ENCODE results near the gene CFAP57.

The CFAP57 gene

DNA sequence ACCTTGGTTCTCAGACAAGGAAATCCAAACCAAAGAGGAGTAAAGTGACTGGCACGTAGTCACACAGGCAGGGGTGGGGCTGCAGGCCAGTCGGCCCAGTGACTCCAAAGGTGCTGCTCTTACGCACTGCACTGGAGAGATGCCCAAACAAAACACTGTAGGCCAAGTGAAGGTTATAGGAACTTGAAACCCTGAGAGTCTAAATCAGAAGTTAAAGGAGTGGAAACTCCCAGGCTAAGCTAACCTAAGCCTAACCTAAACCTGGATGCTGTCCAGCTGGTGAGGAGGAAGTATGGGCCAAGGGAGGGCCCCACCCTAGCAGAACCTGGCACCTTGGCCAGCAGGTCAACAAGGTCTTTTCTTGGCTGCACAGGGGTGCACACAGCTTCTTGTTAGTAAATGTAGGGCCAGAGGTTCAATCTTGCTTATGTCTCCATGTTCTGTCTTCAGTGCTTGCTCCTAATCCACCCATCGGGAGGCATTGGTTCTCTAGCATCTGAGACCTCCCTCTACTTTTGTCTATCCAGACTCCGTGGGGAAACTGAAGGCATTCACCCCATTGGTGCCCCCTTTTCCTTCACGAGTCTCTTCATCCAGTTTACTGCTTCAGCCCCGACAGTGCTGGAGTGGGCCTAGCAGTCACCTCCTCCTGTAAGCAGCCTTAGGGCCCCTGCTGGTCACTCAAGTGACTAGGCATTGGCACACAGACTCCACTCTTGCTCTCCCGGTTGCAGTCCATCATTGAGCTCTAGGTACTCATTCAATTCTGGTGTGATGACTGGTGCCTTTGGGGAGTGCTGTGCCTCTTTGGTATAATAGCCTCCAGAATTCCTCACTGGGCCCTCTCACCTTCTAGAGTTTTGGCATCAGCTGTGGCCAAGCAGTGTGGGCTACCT, 84.8 kb downstream of the CFAP57 start:
- no peak overlapping the region for H3K4me3 ChIP-seq (ENCODE audit: low read depth, low read length)
- TF ChIP-seq CTCF (IDR thresholded peaks at IDR 0.05; ENCODE audit: low read depth, low read length, missing control alignments): no peak
- no peak for DNase-seq (ENCODE audit: low read depth)

DNA sequence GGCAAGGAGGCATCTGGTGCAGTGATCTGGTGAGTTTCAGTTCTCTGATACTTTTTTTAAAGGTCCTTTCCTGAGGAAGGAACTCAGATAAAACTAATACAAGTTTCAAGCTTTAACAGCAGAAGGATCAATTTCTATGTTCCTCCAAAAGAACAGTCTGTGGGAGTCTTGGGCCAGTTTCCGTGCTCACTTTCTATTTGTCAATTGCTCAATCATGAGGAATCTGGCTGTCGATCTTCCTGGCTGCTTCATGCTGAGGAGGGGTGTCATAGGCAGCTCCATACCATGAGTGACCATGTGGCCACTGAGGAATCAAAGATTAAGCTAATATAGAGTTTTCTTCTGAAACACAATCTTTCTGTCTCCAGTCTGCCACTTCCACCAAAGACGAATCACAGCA, 86.2 kb downstream of the CFAP57 start:
- no peak for TF ChIP-seq CTCF (IDR thresholded peaks at IDR 0.05; ENCODE audit: low read depth, low read length, missing control alignments)
- H3K4me3 ChIP-seq (ENCODE audit: low read depth, low read length): no peak overlapping the region
- DNase-seq (ENCODE audit: low read depth): no peak

DNA sequence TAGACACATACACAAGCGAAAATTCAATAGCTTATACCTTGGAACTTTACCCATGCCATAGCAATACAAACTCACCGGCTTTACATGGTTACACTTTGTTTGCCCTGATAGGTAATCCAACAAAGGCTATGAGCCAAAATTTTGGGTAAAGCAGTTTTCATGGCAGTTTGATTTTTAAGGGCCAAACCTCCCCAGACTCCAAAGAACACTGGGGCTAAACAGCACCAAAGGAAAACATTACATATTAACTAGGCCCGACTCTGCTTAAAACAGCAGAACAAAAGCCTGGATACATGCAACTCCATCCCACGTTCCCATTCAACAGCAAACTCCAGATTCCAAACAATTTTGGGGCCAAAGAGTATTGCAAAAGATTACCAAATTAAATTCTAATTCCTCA, 93.3 kb downstream of the CFAP57 start:
- no peak for TF ChIP-seq CTCF (IDR thresholded peaks at IDR 0.05; ENCODE audit: low read depth, low read length, missing control alignments)
- DNase-seq (ENCODE audit: low read depth): no peak
- no peak overlapping the region for H3K4me3 ChIP-seq (ENCODE audit: low read depth, low read length)

- DNase-seq (ENCODE audit: low read depth): no peak
- no peak for TF ChIP-seq CTCF (IDR thresholded peaks at IDR 0.05; ENCODE audit: low read depth, low read length, missing control alignments)
- no peak overlapping the region for H3K4me3 ChIP-seq (ENCODE audit: low read depth, low read length)
Observed at GRCh38 chr1:43266881-43267280, 94.8 kb downstream of the CFAP57 start.

DNA sequence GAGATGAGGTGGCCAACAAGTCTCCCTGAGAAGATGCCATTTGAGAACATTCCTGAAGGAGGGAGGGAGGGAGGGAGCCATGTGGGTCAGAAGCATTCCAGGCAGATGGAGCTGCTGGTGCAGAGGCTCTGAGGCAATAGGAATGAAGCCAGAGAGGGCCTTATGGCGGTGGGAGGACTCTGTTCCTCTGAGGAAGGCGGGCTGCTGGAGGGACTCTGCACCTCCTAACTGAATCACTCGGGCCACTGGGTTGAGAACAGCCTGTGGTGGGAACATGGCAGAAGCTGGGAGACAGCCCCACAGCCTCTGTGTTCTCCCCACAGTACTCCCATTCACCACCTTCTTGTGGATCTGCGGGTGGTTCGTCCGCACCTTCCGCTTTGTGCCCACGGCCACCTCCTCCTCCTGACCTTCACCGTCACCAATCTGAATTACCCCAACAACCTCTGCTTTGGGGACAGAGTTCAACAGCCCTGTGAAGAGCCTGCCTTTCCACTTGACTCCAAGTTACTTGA, 95.2 kb downstream of the CFAP57 start:
- no peak overlapping the region for H3K4me3 ChIP-seq (ENCODE audit: low read depth, low read length)
- DNase-seq (ENCODE audit: low read depth): no peak
- TF ChIP-seq CTCF (IDR thresholded peaks at IDR 0.05; ENCODE audit: low read depth, low read length, missing control alignments): no peak

GRCh38 chr1:43267818-43268425, 95.8 kb downstream of the CFAP57 start:
- TF ChIP-seq CTCF (IDR thresholded peaks at IDR 0.05; ENCODE audit: low read depth, low read length, missing control alignments): no peak
- no peak for DNase-seq (ENCODE audit: low read depth)
- H3K4me3 ChIP-seq (ENCODE audit: low read depth, low read length): no peak overlapping the region
